HS-5 (cell line): ENCODE results near the gene FAM236D.
"Not testable (repeated sequence)": the region's sequence is repeated elsewhere in the genome, so short reads cannot be mapped to it uniquely, and the experiment has no call there.

Source experiments
- DNase-seq: peaks from one replicate; pipeline ENCODE4 v3.0.0-alpha.2; 2012; ENCODE audit warnings: low read depth

FAM236D gene

DNA sequence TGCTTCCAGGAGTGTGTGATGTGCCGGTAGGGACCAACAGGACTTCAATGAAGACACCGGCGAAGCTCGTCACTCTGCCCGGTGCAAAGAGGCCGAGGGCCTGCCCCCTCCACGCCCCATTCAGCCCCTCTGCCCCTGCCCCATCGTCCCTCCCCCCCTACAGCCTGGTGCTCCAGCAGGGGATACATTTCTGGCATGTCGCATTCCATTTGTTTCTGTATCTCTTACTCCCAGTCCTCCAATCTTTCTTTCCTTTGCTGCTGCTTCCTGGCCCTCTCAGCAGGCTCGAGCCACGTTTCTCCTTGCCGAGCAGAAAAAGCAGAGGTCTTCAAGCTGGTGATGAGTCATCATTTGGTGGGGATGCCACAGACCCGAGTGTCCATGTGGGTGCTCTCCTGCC lies at the start of gene FAM236D:
FAM236D (minus strand) TSS at position 101 of the 400 bp plus-strand sequence; CDS start at position 1, 100 bp downstream.
- DNase-seq = not testable (repeated sequence)

GRCh38 chrX:72837532-72837931 lies 29.5 kb upstream of the FAM236D start:
- DNase-seq = not testable (repeated sequence)

DNA sequence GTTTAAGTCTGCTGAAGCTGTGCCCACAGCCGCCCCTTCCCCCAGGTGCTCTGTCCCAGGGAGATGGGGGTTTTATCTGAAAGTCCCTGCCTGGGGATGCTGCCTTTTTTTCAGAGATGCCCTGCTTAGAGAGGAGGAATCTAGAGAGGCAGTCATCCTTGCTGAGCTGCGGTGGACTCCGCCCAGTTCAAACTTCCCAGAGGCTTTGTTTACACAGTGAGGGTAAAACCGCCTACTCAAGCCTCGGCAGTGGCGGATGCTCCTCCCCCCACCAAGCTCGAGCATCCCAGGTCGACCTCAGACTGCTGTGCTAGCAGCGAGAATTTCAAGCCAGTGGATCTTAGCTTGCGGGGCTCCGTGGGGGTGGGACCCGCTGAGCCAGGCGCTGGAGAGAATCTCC lies 22.7 kb upstream of the FAM236D start:
- DNase-seq = not testable (repeated sequence)

DNA sequence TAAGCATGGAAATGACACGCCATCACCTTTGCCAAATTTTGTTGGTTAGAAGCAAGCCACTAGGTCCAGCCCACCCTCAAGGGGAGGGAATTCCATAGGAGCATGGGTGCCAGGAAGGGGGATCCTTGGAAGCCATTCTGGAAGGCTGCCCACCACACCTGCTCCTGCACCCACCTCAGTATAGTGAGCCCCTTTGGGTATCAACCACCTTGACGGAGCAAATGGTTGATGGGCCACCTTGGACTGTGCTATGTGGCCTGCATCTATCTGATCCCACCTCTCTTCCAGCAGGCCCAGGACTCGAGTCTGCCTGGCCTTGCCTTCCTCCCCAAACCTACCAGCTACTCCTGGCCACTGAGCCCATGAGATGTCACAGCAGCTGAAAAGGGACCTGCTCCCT lies 17.6 kb downstream of the FAM236D start:
- not testable (repeated sequence) for DNase-seq

GRCh38 chrX:72788142-72788541 lies 19.9 kb downstream of the FAM236D start:
- not testable (repeated sequence) for DNase-seq

- DNase-seq = not testable (repeated sequence)
Observed at GRCh38 chrX:72783964-72784363, 24.0 kb downstream of the FAM236D start.

- not testable (repeated sequence) for DNase-seq
Observed at GRCh38 chrX:72783365-72783936, 24.6 kb downstream of the FAM236D start.

GRCh38 chrX:72782560-72782959 lies 25.4 kb downstream of the FAM236D start, which contains the start of gene FAM236B:
FAM236B (minus strand) TSS chrX:72782660; CDS start chrX:72782560, 100 bp downstream.
- not testable (repeated sequence) for DNase-seq

DNA sequence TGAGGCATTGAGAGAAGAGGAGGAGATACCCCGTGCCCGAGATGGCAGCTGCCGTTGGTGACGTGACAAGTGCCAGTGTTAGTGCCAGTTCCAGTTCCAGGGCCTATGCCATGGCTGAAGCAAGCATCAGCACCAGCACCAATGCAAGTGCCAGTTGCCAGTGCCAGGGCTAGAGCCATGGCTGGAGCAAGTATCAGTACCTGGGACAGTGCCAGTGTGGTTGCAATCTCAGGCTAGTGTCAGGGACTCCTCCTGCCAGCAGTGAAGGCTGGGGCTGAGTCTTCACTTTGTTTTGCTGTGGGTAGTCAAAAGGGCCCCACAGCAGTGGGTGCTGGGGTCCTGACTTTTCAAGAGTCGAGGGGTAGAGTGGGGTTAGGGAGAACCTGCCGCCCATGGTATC lies 29.9 kb downstream of the FAM236D start:
- DNase-seq = not testable (repeated sequence)

DNA sequence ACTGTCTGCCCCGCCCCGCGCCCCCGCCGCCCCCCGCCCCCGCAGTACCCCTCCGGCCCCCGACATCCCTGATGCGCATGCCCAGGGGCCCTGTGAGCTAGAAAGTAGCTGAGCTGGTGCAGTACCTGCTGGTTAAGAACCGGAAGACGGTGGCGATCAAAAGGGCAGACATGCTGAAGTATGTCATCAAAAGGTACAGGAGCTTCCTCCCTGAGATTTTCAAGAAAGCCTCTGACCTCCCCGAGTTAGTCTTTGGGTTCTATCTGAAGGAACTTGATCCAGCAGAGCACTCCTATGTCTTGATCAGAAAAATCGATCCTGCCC lies 30.6 kb downstream of the FAM236D start:
- not testable (repeated sequence) for DNase-seq

- not testable (repeated sequence) for DNase-seq
Observed at GRCh38 chrX:72776653-72777466, 31.1 kb downstream of the FAM236D start, which contains the start of gene DMRTC1B. DMRTC1B (plus strand) TSS chrX:72776890; CDS start chrX:72845136, 68,246 bp downstream.

DNA sequence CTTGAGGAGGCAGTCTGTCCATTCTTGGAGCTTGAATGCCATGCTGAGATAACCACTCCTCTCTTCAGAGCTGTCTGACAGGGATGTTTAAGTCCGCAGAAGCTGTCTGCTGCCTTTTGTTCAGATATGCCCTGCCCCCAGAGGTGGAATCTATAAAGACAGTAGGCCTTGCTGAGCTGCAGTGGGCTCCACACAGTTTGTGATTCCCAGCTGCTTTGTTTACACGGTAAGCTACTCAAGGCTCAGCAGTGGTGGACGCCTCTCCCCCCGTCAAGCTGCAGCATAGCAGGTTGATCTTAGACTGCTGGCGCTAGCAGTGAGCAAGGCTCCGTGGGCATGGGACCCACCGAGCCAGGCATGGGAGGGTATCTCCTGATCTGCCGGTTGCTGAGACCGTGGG lies 47.6 kb downstream of the FAM236D start:
- DNase-seq = not testable (repeated sequence)
